GM21717 (cell line): ENCODE data around the gene GPR35.

Experiments used
- ATAC-seq: cut with Tn5 transposase; IDR thresholded peaks from one replicate; pipeline ENCODE4 v1.9.1; 2021; ENCODE audit warnings: mild to moderate bottlenecking, moderate library complexity; ENCODE audit not compliant: unreplicated experiment

GPR35 gene

GRCh38 chr2:240637116-240637900 lies 12.0 kb downstream of the GPR35 start:
- ATAC-seq, result no peak

- ATAC-seq, result no peak
Observed at GRCh38 chr2:240637901-240638345, 12.6 kb downstream of the GPR35 start.

- ATAC-seq, result no peak
Observed at GRCh38 chr2:240638512-240639160, 13.4 kb downstream of the GPR35 start.

- ATAC-seq, result no peak
Observed at GRCh38 chr2:240639566-240639965, 14.3 kb downstream of the GPR35 start.

GRCh38 chr2:240640939-240641338 lies 15.7 kb downstream of the GPR35 start:
- ATAC-seq, result no peak

- no peak for ATAC-seq
Observed at GRCh38 chr2:240642061-240642805, 17.0 kb downstream of the GPR35 start.

GRCh38 chr2:240642806-240643092 lies 17.5 kb downstream of the GPR35 start:
- ATAC-seq, result no peak

GRCh38 chr2:240643093-240643810 lies 18.0 kb downstream of the GPR35 start:
- no peak for ATAC-seq

GRCh38 chr2:240643811-240644150 lies 18.5 kb downstream of the GPR35 start:
- no peak for ATAC-seq

GRCh38 chr2:240644171-240644651 lies 18.9 kb downstream of the GPR35 start:
- no peak for ATAC-seq

- ATAC-seq, result no peak
Observed at GRCh38 chr2:240644859-240645301, 19.6 kb downstream of the GPR35 start.

GRCh38 chr2:240645346-240645745 lies 20.1 kb downstream of the GPR35 start:
- no peak for ATAC-seq

- ATAC-seq, result no peak
Observed at GRCh38 chr2:240645801-240646175, 20.5 kb downstream of the GPR35 start.

- ATAC-seq, result no peak
Observed at GRCh38 chr2:240646176-240646899, 21.1 kb downstream of the GPR35 start.

- no peak for ATAC-seq
Observed at GRCh38 chr2:240646900-240647502, 21.7 kb downstream of the GPR35 start.

- ATAC-seq, result no peak
Observed at GRCh38 chr2:240647503-240648154, 22.3 kb downstream of the GPR35 start.

GRCh38 chr2:240648155-240648649 lies 22.9 kb downstream of the GPR35 start:
- ATAC-seq, result no peak

GRCh38 chr2:240648650-240649275 lies 23.5 kb downstream of the GPR35 start:
- ATAC-seq, result no peak

GRCh38 chr2:240649331-240649730 lies 24.1 kb downstream of the GPR35 start:
- no peak for ATAC-seq
